Measurements from ENCODE around the gene RPS19BP1. TPM values are rescaled to one million over a fixed set of nuclear protein-coding genes. Genes with fewer than 3 reads are reported as not detected.

RPS19BP1 gene
- total RNA-seq, 1 donor from 2014 or later: 72.6 TPM

GRCh38 chr22:39479254-39479653 lies 53.3 kb downstream of the RPS19BP1 start:
- H3K27ac Mint-ChIP-seq (ENCODE audit: unreplicated experiment): no peak overlapping the region
- H3K27me3 Mint-ChIP-seq (ENCODE audit: low read depth): no peaks in the 10 kb centered on the region
- TF ChIP-seq CTCF (conservative IDR thresholded peaks at IDR 0.05): no peak
- peaks cover 13% of the 10 kb centered on the region for H3K4me1 Mint-ChIP-seq
- no peak overlapping the region for H3K4me3 Mint-ChIP-seq
- H3K36me3 Mint-ChIP-seq (ENCODE audit: low read depth): no peaks in the 10 kb centered on the region
- H3K9me3 Mint-ChIP-seq: no peaks in the 10 kb centered on the region
- no peak for DNase-seq (ENCODE audit: low read depth, low spot score)

Other genes starting within 250 kb of the RPS19BP1 start
- gene RPL3, start 213.1 kb downstream of the RPS19BP1 start, total RNA-seq: 2,294 and 2,333 TPM in 2 replicates
- gene SYNGR1, start 182.8 kb downstream of the RPS19BP1 start, total RNA-seq: 30.0 and 30.4 TPM in 2 replicates
- 33.8 and 38.3 TPM in 2 replicates for gene TAB1, start 133.0 kb downstream of the RPS19BP1 start, total RNA-seq
- 20.3 and 23.5 TPM in 2 replicates for gene MGAT3, start 75.7 kb downstream of the RPS19BP1 start, total RNA-seq
- 43.3 and 45.0 TPM in 2 replicates for gene MIEF1, start 30.5 kb downstream of the RPS19BP1 start, total RNA-seq
- gene ATF4, start 12.2 kb downstream of the RPS19BP1 start, total RNA-seq: 363 and 364 TPM in 2 replicates
- 0.07 TPM in 2 replicates for gene CACNA1I, start 38.0 kb upstream of the RPS19BP1 start, total RNA-seq

Measured in neural crest cell (in vitro differentiated cells).